GM23248 (cell line): ENCODE data around the gene S100A3.

Experiments used
- EZH2 ChIP-seq: fragments of 200-600 bp; sonication (generic); IDR thresholded peaks from 2 replicates; pipeline ENCODE4 v1.6.1; 2018; ENCODE audit warnings: antibody characterized with exemption, mild to moderate bottlenecking; ENCODE audit not compliant: insufficient read depth, poor library complexity, severe bottlenecking
- EZH2phosphoT487 ChIP-seq: fragments of 200-600 bp; sonication (generic); IDR thresholded peaks from 2 replicates; pipeline ENCODE4 v1.6.1; 2018; ENCODE audit warnings: antibody characterized with exemption, moderate library complexity, mild to moderate bottlenecking, low read depth; ENCODE audit not compliant: insufficient read depth

DNA sequence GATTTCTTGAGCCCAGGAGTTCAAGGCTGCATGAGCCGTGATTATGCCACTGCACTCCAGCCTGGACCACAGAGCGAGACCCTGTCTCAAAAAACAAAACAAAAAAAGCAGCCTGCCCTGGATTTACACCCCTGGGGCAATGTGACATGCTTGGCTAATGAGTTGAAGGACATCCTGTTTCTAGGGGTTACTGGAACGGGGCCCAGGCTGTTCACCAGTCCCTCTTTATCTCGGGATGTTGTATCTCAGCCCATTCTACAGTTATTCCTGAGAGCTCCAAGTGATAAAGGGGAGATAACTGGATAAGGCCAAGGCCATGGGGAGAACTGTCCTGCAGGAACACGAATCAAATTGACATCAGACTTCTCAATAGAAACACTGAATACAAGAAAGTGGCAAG lies 38.3 kb upstream of the S100A3 start:
- TF ChIP-seq EZH2 (no peak), EZH2phosphoT487 (no peak)
